ENCODE measurements around the gene MED10. TPM values are rescaled to one million over a fixed set of nuclear protein-coding genes. Genes with fewer than 3 reads are reported as not detected.
A peak's percentile ranks its signal among the peaks of the same experiment; 100 is the strongest.

The MED10 gene
- total and polyA plus RNA-seq, 2 donors (not counting 1 experiment from before 2014, with no cell fraction given) = 49.9 to 50.9 TPM

DNA sequence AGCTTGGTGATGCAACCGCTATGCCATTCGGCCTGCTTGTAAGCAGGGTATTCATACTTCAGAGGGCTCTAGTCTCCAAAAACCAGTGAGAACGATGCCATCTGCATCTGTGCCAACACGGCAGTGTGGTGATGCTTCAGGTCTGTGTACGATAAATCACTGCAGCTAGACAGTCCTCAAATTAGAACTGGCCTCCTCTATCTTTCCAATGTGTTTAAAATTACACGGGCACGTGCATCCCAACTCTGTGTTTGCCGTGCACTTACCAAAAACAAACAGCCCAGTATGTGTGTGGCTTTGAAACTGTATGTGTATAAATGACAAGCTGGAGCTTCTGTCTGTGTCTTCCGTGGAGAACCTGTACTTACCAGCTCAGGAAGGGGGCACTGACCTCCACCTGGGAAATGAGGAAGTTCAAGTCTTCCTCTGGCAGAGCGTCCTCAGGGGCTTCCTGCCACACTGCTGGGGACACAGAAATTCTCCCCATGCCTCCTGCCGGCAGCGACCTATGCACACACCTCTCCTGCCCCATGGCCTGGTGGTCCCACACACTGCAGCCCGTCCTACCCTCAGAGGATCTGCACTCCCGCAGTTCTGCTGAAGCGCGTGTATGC is 12.3 kb downstream of the MED10 start:
- no peak overlapping the region for H3K4me3 Mint-ChIP-seq

More for the DNA sequence above, 12.3 kb downstream of the MED10 start:
- ATAC-seq (ENCODE audit: low read depth) (no peak), DNase-seq (no peak)
- Histone ChIP-seq H3K9ac (ENCODE audit: low read length) (no peak overlapping the region), H3K9me3 (ENCODE audit: control extremely low read depth in 1 of 3, control insufficient read depth in 2 of 3, insufficient read depth in 1 of 3, low read length in 2 of 3) (peaks cover 0 to 6% (median 0%) of the 10 kb centered on the region in 3 donors), H3K4me3 (ENCODE audit: control extremely low read depth in 1 of 5, extremely low read depth in 1 of 5, insufficient read depth in 1 of 5, low read depth in 2 of 5, low read length in 4 of 5) (no peak overlapping the region), H3K27me3 (replicated peaks in 1 of 4; ENCODE audit: control extremely low read depth in 1 of 4, control insufficient read depth in 3 of 4, insufficient read depth in 4 of 4, low read length in 3 of 4) (no peaks in the 10 kb centered on the region), H4K20me1 (ENCODE audit: control insufficient read depth, insufficient read depth, low read length, poor library complexity, severe bottlenecking) (peaks cover 2% of the 10 kb centered on the region), H3K4me1 (ENCODE audit: control insufficient read depth in 2 of 2, insufficient read depth in 2 of 2, low read length in 2 of 2) (peaks cover 6 to 7% of the 10 kb centered on the region in 2 donors), H3K79me2 (ENCODE audit: control insufficient read depth, insufficient read depth, low read length) (no peaks in the 10 kb centered on the region), H3K36me3 (replicated peaks in 1 of 2; ENCODE audit: control extremely low read depth in 1 of 2, control insufficient read depth in 1 of 2, extremely low read depth in 1 of 2, insufficient read depth in 2 of 2, low read length in 1 of 2) (peaks cover 6 to 32% of the 10 kb centered on the region in 2 experiments), H2AFZ (ENCODE audit: insufficient read depth, low read depth, low read length, poor library complexity, severe bottlenecking) (no peak overlapping the region), H3K4me2 (replicated peaks; ENCODE audit: low read depth, low read length, poor library complexity, severe bottlenecking) (peak overlapping the region; percentile 11), H3K27ac (ENCODE audit: low read length in 2 of 2) (no peak overlapping the region)
- Mint-ChIP-seq H3K9me3 (ENCODE audit: insufficient read depth) (no peaks in the 10 kb centered on the region), H3K4me1 (peaks cover 14% of the 10 kb centered on the region), H3K27ac (peak overlapping the region; percentile 53), H3K27me3 (no peaks in the 10 kb centered on the region)
- intact Hi-C loops (cut with micrococcal nuclease) = no loop called here
- CTCF ChIA-PET = no interaction called here
- POLR2A ChIA-PET = no interaction called here
- WGBS (ENCODE audit: insufficient coverage) = 38% methylated on average over 11 of the region's 16 CpGs
- TF ChIP-seq EZH2 (IDR thresholded peaks at IDR 0.05; ENCODE audit: borderline replicate concordance, insufficient read depth, low read depth, low read length, poor library complexity, severe bottlenecking) = no peak
- TF ChIP-seq, protein P1, sequence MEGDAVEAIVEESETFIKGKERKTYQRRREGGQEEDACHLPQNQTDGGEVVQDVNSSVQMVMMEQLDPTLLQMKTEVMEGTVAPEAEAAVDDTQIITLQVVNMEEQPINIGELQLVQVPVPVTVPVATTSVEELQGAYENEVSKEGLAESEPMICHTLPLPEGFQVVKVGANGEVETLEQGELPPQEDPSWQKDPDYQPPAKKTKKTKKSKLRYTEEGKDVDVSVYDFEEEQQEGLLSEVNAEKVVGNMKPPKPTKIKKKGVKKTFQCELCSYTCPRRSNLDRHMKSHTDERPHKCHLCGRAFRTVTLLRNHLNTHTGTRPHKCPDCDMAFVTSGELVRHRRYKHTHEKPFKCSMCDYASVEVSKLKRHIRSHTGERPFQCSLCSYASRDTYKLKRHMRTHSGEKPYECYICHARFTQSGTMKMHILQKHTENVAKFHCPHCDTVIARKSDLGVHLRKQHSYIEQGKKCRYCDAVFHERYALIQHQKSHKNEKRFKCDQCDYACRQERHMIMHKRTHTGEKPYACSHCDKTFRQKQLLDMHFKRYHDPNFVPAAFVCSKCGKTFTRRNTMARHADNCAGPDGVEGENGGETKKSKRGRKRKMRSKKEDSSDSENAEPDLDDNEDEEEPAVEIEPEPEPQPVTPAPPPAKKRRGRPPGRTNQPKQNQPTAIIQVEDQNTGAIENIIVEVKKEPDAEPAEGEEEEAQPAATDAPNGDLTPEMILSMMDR (IDR thresholded peaks at IDR 0.05) = no peak
